ENCODE measurements around the gene HS1BP3. TPM values are rescaled to one million over a fixed set of nuclear protein-coding genes. Genes with fewer than 3 reads are reported as not detected.

HS1BP3 gene
- total RNA-seq (2014; rRNA removed; shearing (Covaris generic)): 13.9 and 15.9 TPM in 2 replicates

- DNase-seq (ENCODE audit: low read depth): peak; percentile 75
Measured at GRCh38 chr2:20650877-20651730, at the start of gene HS1BP3. Gene HS1BP3, minus strand, starts transcription at chr2:20651098. Its CDS starts 35 bp downstream, at chr2:20651063.

GRCh38 chr2:20698916-20699613, 48.2 kb upstream of the HS1BP3 start:
- no peak for DNase-seq (ENCODE audit: low read depth)

GRCh38 chr2:20697322-20697934, 46.5 kb upstream of the HS1BP3 start:
- DNase-seq (ENCODE audit: low read depth): no peak

GRCh38 chr2:20696366-20696765, 45.5 kb upstream of the HS1BP3 start:
- DNase-seq (ENCODE audit: low read depth): no peak

GRCh38 chr2:20693317-20693716, 42.4 kb upstream of the HS1BP3 start:
- DNase-seq (ENCODE audit: low read depth): no peak

- DNase-seq (ENCODE audit: low read depth): no peak
Measured at GRCh38 chr2:20692081-20692480, 41.2 kb upstream of the HS1BP3 start.

- DNase-seq (ENCODE audit: low read depth): no peak
Measured at GRCh38 chr2:20691076-20691734, 40.3 kb upstream of the HS1BP3 start.

- DNase-seq (ENCODE audit: low read depth): no peak
Measured at GRCh38 chr2:20689428-20690264, 38.7 kb upstream of the HS1BP3 start.

- DNase-seq (ENCODE audit: low read depth): no peak
Measured at GRCh38 chr2:20687260-20687832, 36.4 kb upstream of the HS1BP3 start.

GRCh38 chr2:20684581-20685063, 33.7 kb upstream of the HS1BP3 start:
- no peak for DNase-seq (ENCODE audit: low read depth)

- no peak for DNase-seq (ENCODE audit: low read depth)
Measured at GRCh38 chr2:20682167-20682920, 31.4 kb upstream of the HS1BP3 start.

- no peak for DNase-seq (ENCODE audit: low read depth)
Measured at GRCh38 chr2:20680744-20681375, 30.0 kb upstream of the HS1BP3 start.

GRCh38 chr2:20678780-20679179, 27.9 kb upstream of the HS1BP3 start:
- DNase-seq (ENCODE audit: low read depth): no peak

GRCh38 chr2:20678086-20678395, 27.1 kb upstream of the HS1BP3 start:
- no peak for DNase-seq (ENCODE audit: low read depth)

- DNase-seq (ENCODE audit: low read depth): no peak
Measured at GRCh38 chr2:20677301-20678085, 26.6 kb upstream of the HS1BP3 start.

- no peak for DNase-seq (ENCODE audit: low read depth)
Measured at GRCh38 chr2:20676353-20677215, 25.7 kb upstream of the HS1BP3 start.

- peak; percentile 15 for DNase-seq (ENCODE audit: low read depth)
Measured at GRCh38 chr2:20675701-20676352, 24.9 kb upstream of the HS1BP3 start.

Data from RPMI7951 (cell line).